PC-3 (cell line): ENCODE measurements around the gene KAT7.

Source experiments
- EZH2 ChIP-seq: fragments of 300-600 bp; sonication (generic); IDR thresholded peaks from one replicate; pipeline ENCODE4 v1.6.1; 2017; ENCODE audit warnings: antibody characterized with exemption, mild to moderate bottlenecking, low read length; ENCODE audit not compliant: unreplicated experiment
- EZH2phosphoT487 ChIP-seq: fragments of 300-600 bp; sonication (generic); IDR thresholded peaks from 2 replicates; pipeline ENCODE4 v1.6.1; 2018; ENCODE audit warnings: mild to moderate bottlenecking, antibody characterized with exemption, low read length, borderline replicate concordance
- TF ChIP-seq, protein P1 (sequence below): fragments of 300-600 bp; sonication (generic); conservative IDR thresholded peaks from 2 replicates; pipeline ENCODE4 v1.5.1; 2017; ENCODE audit warnings: antibody characterized with exemption, low read depth, mild to moderate bottlenecking, low read length

DNA sequence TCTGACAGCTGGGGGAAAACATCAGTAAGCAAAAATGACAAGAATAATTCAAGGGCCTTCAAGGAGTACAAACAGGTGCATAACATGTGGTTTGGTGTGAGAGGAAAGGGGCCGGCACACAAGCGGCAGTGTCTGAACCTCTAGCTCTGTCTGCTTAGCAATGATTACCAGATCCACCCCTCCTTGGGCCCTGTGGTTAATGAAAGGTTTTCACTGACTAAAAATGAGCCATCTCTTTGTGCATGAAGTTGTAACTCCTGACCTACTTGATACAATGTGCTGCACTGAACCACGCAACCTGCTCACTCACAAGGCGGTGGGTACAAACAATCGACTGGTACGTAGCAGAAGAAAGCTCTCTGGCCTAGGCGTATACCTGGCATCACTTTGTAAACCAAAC is 39.7 kb upstream of the KAT7 start:
- TF ChIP-seq EZH2: no peak
- TF ChIP-seq, protein P1, sequence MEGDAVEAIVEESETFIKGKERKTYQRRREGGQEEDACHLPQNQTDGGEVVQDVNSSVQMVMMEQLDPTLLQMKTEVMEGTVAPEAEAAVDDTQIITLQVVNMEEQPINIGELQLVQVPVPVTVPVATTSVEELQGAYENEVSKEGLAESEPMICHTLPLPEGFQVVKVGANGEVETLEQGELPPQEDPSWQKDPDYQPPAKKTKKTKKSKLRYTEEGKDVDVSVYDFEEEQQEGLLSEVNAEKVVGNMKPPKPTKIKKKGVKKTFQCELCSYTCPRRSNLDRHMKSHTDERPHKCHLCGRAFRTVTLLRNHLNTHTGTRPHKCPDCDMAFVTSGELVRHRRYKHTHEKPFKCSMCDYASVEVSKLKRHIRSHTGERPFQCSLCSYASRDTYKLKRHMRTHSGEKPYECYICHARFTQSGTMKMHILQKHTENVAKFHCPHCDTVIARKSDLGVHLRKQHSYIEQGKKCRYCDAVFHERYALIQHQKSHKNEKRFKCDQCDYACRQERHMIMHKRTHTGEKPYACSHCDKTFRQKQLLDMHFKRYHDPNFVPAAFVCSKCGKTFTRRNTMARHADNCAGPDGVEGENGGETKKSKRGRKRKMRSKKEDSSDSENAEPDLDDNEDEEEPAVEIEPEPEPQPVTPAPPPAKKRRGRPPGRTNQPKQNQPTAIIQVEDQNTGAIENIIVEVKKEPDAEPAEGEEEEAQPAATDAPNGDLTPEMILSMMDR: no peak
- no peak for TF ChIP-seq EZH2phosphoT487
